Measurements from ENCODE around the gene GCK. TPM values are rescaled to one million over a fixed set of nuclear protein-coding genes. Genes with fewer than 3 reads are reported as not detected.
"Not testable (repeated sequence)": the region's sequence is repeated elsewhere in the genome, so short reads cannot be mapped to it uniquely, and the experiment has no call there.

GCK gene
- total RNA-seq, 1 donor from 2014 or later, result not detected

- peak; percentile 99 for ATAC-seq
These were observed 11.6 kb upstream of the GCK start, which contains the start of gene YKT6 for GRCh38 chr7:44200699-44201461. Gene YKT6, plus strand, starts transcription at chr7:44200978. Its CDS starts 158 bp downstream, at chr7:44201136.

DNA sequence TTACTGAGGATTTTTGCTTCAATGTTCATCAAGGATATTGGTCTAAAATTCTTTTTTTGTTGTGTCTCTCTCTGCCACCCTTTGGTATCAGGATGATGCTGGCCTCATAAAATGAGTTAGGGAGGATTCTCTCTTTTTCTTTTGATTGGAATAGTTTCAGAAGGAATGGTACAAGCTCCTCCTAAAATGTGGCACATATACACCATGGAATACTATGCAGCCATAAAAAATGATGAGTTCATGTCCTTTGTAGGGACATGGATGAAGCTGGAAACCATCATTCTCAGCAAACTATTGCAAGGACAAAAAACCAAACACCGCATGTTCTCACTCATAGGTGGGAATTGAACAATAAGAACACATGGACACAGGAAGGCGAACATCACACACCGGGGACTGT, 10.9 kb upstream of the GCK start:
- not testable (repeated sequence) for ATAC-seq

GRCh38 chr7:44197474-44197873, 8.2 kb upstream of the GCK start:
- ATAC-seq, result no peak

GRCh38 chr7:44196450-44196872, 7.2 kb upstream of the GCK start:
- ATAC-seq, result no peak

- ATAC-seq, result no peak
These were observed 6.7 kb upstream of the GCK start for GRCh38 chr7:44195889-44196288.

DNA sequence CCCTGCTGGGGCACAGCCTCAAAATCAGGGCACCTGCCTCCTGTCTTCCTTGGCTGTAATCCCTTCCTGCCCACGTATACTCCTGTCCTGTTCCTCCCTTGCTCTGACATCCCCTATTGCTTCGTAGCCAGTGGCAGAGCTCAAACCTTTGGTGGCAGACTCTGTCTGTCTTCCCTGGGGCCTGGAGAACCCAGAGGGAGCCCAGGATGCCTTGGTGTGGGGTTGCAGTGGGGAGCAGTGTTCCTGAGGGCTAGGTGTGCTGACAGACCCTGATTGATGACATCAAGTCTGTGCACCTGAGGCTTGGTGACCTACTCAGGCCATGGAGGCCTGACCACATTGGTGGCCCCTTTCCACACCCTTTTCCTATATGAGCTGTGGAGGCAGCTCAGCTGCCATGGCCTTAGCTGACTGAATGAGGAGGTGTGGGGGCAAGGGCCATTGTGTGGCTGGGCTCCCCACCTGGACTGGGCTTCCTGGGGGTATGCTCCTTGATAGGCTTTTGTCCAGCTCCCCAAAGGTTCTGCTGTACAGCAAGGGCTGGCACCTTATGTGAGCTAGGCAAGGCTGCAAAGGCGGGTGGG, 5.4 kb upstream of the GCK start:
- no peak for ATAC-seq

GRCh38 chr7:44194069-44194468, 4.8 kb upstream of the GCK start:
- peak; percentile 13 for ATAC-seq

GRCh38 chr7:44193011-44193802, 4.0 kb upstream of the GCK start:
- ATAC-seq, result no peak

- ATAC-seq, result no peak
These were observed 1.9 kb upstream of the GCK start for GRCh38 chr7:44191171-44191570.

DNA sequence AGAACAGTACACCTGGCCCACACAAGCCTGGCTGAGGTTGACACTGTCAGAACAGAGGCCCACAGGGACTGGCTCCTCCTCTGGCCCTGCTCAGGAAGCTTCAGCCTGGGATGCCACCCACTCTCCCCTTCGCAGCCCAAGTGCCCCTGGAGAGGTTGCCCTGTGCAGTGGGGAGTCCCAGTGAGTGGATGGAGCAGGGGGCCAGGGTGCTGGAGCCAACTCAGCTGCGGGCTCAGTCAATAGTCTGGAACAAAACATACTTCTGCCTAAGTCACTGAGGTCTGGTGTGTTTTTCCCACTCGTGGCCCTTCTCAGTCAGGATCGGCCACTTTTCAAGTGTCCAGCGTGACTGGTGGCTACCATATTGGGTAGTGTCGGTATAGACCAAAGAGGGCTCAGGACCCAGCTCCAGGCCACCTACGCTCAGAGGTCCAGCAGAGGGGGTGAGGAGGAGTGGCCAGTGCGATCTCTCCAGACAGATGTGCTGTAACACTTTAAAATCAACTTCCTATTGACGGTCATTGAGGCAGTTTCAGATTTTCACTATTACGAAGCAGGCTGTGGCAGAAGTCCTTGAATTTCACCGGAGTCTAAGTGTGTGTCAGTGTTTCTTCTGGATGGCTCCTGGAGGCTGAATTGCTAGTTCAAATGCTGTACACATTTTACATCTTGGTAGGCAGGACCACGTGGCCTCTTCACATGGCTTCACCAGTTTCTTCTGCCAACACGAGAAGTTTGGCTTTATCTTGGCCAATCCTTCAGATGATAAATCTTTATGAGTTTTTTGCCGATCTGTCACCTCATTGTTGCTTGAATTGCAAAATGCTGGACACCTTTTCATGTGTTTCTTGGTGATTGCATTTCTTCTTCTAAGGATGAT, 994 bp upstream of the GCK start:
- ATAC-seq, result no peak

DNA sequence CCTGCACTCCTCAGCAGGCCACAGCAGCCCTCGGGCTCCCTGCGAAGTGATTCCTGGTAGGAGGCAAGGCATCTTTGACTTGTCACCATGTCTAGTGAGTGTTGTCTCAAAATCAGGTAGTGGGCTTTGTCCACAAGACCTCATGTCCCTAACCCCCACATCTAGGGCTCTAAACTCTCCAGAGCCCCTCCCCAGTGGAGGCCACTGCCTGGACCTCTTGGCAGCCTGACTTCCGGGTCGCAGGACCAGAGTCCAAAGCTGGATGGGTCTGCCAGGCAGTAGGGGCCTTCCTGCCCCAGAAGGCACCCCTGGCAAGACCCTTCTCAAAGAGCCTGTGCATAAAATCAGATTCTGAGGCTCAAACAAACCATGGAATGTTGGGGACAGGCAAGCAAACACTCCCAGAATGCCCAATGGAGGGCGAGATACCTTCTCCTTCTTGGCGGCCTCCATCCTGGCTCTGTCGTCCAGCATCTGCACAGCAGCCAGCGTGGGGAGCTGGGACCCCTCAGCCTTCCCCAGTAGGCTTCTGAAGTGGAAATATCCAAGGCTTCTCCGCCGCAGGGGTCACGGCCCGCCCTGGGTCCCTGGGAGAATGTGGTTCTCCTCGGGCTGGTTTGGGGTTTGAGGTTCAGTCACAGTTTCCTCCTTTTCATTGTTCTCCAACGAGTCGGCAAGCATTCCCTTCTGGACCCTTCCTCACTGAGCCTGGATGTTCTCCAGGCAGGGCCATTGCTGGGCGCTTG, 586 bp downstream of the GCK start:
- no peak for ATAC-seq

- no peak for ATAC-seq
These were observed 1.4 kb downstream of the GCK start for GRCh38 chr7:44187636-44188416.

DNA sequence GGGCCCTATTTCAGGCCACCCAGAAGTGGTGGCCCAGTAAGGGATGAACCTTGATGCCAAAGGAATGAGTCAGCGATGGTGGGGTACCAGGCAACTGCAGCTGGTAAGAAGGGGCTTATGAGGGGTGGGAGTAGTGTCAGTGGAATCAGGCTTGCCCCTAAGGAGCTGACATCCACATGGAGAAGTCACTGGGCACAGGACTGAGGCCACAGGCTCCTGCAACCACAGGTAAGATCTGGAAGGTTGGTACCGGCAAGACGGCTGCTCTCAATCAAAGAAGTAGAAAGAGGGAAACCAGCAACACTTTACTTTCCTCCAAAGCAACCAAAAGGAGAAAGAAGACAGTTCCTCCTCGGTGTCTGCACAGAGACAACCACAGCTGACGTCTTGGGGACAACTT, 2.5 kb downstream of the GCK start:
- no peak for ATAC-seq

DNA sequence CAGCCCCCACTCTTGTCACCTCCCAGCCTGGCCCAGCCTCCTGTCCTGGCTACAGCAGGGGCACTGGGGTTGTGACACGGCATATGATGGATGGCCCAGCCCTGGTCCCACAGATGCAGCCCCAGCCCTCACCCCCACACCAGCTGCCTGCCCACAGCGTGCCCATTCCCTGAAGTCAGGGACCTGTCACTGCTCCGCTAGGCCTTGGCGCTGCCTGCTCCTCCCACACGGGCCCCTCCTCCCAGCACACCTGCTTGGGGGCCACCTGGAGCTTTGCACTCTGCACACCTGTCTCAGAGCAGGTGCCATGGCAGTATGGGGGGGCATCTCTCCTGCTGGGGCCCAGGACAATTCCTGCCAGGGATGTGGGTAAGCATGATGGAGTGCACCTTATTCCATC, 3.5 kb downstream of the GCK start:
- no peak for ATAC-seq

- no peak for ATAC-seq
These were observed 4.3 kb downstream of the GCK start for GRCh38 chr7:44184873-44185446.

- ATAC-seq, result peak; percentile 98
These were observed 4.9 kb downstream of the GCK start for GRCh38 chr7:44184206-44184872.

DNA sequence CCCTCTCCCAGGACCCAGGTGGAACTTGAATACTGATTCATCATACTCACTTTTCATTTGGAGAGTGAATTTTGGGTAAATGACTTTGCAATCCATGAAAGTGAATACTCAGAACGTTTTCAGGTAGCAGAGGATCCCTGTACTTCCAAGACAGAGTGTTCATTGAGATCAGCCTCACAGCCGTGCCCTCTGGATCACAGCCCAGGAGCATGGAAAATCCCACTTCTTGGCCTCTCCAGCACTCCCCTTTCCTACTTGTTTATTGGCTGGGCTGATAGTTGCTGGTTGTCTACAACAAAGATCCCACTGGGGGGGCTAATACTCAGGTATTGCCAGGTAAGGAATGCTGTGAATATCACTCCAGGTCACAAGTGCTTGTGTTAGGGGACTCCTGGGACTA, 5.9 kb downstream of the GCK start:
- no peak for ATAC-seq

GRCh38 chr7:44182827-44183226, 6.4 kb downstream of the GCK start:
- no peak for ATAC-seq

DNA sequence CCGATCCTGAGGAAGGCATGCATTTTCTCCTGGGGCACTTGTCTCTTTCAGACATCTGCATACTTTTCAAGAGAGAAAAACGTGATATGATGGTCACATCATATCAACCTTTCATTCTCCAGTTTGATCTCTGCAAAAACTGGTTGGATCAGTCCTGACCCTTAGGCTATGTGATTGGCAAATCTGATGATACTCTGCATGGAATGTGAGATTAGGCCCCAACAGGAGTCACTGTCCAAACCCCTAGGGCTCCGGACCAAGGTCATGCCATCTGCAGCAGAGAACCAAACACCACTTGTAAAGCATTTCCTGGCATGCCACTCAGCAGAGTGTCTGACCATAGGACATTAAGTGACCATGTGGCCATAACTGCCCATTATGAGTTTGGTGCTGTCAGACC, 8.6 kb downstream of the GCK start:
- ATAC-seq, result no peak

DNA sequence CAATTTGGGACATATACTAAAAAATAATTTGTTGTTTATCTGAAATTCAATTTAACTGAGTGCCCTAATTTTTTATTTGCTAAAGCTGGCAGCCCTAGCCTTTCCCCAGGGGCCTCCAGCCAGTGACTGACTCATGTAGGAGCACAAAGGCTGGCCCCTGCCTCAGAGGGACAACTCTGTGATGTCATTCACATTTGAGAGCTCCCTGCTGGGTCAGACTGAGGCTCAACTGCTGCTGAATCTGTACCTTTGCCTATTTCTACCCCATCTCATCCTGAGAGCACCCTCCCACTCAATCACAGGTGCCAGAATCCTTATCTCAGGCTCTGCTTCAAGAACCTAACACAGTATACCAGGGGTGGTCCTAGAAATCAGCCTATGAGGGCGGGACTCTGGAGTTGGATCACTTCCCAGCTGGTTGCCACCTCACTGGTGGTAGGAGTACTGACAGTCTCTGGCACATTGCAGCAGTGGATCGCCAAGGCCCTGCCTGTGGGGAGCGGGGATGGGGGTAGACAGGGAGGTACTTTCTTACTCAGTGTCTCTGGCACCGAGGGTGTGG, 11.6 kb downstream of the GCK start:
- no peak for ATAC-seq

Measured in esophagus mucosa (tissue), 1 donor.